Fibroblast of lung (primary cell): ENCODE results near the gene SHROOM3.

Experiments
- EZH2 ChIP-seq: IDR thresholded peaks from 2 replicates; pipeline ENCODE4 v1.5.1; 2012; ENCODE audit warnings: low read length, control low read depth, mild to moderate bottlenecking; ENCODE audit errors: missing control alignments
- TF ChIP-seq, protein P1 (sequence below), 2 donors: IDR thresholded peaks in 1 of 2; conservative IDR thresholded peaks in 1 of 2; 1 replicate in 1 of 2; 2 replicates in 1 of 2; pipeline ENCODE4 v1.5.1; 2011 to 2012; ENCODE audit warnings: low read length in 2 of 2, control low read depth in 1 of 2, inconsistent platforms in 1 of 2, low read depth in 1 of 2, mild to moderate bottlenecking in 1 of 2

- no peak for TF ChIP-seq EZH2
- TF ChIP-seq, protein P1, sequence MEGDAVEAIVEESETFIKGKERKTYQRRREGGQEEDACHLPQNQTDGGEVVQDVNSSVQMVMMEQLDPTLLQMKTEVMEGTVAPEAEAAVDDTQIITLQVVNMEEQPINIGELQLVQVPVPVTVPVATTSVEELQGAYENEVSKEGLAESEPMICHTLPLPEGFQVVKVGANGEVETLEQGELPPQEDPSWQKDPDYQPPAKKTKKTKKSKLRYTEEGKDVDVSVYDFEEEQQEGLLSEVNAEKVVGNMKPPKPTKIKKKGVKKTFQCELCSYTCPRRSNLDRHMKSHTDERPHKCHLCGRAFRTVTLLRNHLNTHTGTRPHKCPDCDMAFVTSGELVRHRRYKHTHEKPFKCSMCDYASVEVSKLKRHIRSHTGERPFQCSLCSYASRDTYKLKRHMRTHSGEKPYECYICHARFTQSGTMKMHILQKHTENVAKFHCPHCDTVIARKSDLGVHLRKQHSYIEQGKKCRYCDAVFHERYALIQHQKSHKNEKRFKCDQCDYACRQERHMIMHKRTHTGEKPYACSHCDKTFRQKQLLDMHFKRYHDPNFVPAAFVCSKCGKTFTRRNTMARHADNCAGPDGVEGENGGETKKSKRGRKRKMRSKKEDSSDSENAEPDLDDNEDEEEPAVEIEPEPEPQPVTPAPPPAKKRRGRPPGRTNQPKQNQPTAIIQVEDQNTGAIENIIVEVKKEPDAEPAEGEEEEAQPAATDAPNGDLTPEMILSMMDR (conservative IDR thresholded peaks at IDR 0.05 in 1 of 2, IDR thresholded peaks at IDR 0.05 in 1 of 2; ENCODE audit: low read depth in 1 of 2, low read length in 2 of 2): no peak
These were observed 4.5 kb downstream of the SHROOM3 start for GRCh38 chr4:76439491-76439890.
